ACC112 (cell line): ENCODE results near the gene CNPPD1.

Experiments used
- H2AFZ ChIP-seq: fragments of 200-600 bp; sonication (generic); one replicate; pipeline ENCODE4 v1.6.0; 2017; ENCODE audit warnings: antibody characterized with exemption, low read length; ENCODE audit not compliant: unreplicated experiment
- H3K27ac ChIP-seq: fragments of 200-600 bp; sonication (generic); 2 replicates; pipeline ENCODE4 v1.5.1; 2014; ENCODE audit warnings: low read depth, mild to moderate bottlenecking, antibody characterized with exemption, low read length, moderate library complexity
- H3K27me3 ChIP-seq: fragments of 200-600 bp; sonication (generic); 2 replicates; pipeline ENCODE4 v1.6.1; 2014; ENCODE audit warnings: mild to moderate bottlenecking, antibody characterized with exemption, low read length, moderate library complexity, mixed read lengths; ENCODE audit not compliant: insufficient read depth
- H3K36me3 ChIP-seq: fragments of 200-600 bp; sonication (generic); 2 replicates; pipeline ENCODE4 v1.6.1; 2016; ENCODE audit warnings: mild to moderate bottlenecking, antibody characterized with exemption, low read length, moderate library complexity, mixed read lengths; ENCODE audit not compliant: insufficient read depth
- H3K4me1 ChIP-seq: fragments of 200-600 bp; sonication (generic); one replicate; pipeline ENCODE4 v1.6.1; 2016; ENCODE audit warnings: low read length, mixed read lengths; ENCODE audit not compliant: insufficient read depth, unreplicated experiment, control insufficient read depth
- H3K4me3 ChIP-seq: fragments of 200-600 bp; sonication (generic); 2 replicates; pipeline ENCODE4 v1.5.1; 2014; ENCODE audit warnings: mild to moderate bottlenecking, low read depth, low read length
- H3K79me2 ChIP-seq: fragments of 200-600 bp; sonication (generic); one replicate; pipeline ENCODE4 v1.6.0; 2016; ENCODE audit warnings: low read length; ENCODE audit not compliant: control insufficient read depth, unreplicated experiment, insufficient read depth

CNPPD1 gene

DNA sequence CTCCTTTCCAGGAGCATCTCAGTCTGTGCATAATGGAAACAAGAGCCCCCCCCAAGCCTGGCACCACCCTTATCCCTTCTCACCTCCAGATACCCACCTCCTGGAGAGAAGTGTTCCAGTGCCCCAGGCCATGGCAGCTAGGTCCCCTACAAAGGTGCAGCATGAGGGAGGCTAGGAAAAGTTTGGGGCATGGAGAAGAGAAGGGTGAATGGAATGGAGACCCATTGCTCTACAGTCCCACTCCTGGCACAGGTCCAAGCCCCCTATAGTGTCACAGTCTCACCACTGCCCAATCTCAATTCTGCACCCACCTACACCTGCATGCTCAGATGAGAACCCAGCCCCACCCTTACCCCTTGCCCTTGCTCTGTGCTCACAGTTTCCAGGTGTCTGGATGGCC is 7.8 kb downstream of the CNPPD1 start:
- no peak overlapping the region for H3K27ac ChIP-seq
- no peak overlapping the region for H3K4me3 ChIP-seq
- H3K27me3 ChIP-seq: no peaks in the 10 kb centered on the region
- H3K4me1 ChIP-seq: no peaks in the 10 kb centered on the region
- H2AFZ ChIP-seq: no peak overlapping the region
- no peaks in the 10 kb centered on the region for H3K36me3 ChIP-seq
- no peaks in the 10 kb centered on the region for H3K79me2 ChIP-seq

DNA sequence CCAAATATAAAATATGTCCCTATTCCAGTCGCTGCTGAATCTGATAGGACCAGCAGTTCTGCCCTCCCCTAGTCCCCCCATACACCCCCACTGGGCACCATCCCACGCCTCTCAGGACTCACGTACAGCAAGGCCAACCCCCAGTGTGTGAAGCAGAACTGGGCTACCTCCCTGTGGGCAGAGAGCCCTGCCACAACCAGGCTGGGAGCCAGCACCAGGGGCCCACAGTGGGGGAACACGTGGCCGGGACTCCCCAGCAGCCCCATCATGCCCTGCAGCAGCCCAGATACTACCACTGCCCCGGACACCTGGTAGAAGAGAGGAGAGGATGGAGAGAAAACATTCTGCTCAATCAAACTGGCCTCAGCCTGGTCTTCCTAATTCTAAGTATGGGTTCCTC is 8.2 kb downstream of the CNPPD1 start:
- H3K27me3 ChIP-seq: no peaks in the 10 kb centered on the region
- no peak overlapping the region for H2AFZ ChIP-seq
- H3K4me1 ChIP-seq: no peaks in the 10 kb centered on the region
- no peak overlapping the region for H3K4me3 ChIP-seq
- no peaks in the 10 kb centered on the region for H3K79me2 ChIP-seq
- H3K27ac ChIP-seq: no peak overlapping the region
- no peaks in the 10 kb centered on the region for H3K36me3 ChIP-seq

- Histone ChIP-seq H3K27me3 (no peaks in the 10 kb centered on the region), H3K27ac (no peak overlapping the region), H3K79me2 (no peaks in the 10 kb centered on the region), H3K36me3 (no peaks in the 10 kb centered on the region), H3K4me3 (no peak overlapping the region), H3K4me1 (no peaks in the 10 kb centered on the region), H2AFZ (no peak overlapping the region)
These were observed 8.7 kb downstream of the CNPPD1 start for GRCh38 chr2:219167997-219168396.

- peaks cover 6% of the 10 kb centered on the region for H3K4me1 ChIP-seq
- no peak overlapping the region for H3K27ac ChIP-seq
- H3K4me3 ChIP-seq: no peak overlapping the region
- no peak overlapping the region for H2AFZ ChIP-seq
- H3K79me2 ChIP-seq: no peaks in the 10 kb centered on the region
- no peaks in the 10 kb centered on the region for H3K27me3 ChIP-seq
- H3K36me3 ChIP-seq: no peaks in the 10 kb centered on the region
These were observed 11.4 kb downstream of the CNPPD1 start for GRCh38 chr2:219165058-219165911.

DNA sequence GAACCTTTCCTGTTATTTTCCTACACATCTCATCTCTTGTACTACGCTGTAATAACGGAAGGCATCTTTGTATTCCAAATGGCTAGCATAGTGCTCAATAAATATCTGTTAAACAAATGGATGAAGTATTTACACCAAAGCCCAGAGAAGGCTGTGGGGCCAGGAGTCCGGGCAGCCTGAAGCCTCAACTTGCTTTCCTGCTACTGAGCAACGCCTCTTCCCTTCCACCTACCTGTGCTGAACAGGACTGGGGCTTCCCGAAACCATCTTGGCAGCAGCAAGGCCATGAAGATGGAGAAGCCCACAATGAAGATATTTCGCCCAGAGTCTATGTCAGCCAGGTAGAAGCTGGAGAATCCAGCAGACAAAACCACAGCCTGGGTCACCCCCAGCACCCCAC is 13.6 kb downstream of the CNPPD1 start:
- Histone ChIP-seq H3K36me3 (no peaks in the 10 kb centered on the region), H3K27ac (no peak overlapping the region), H3K79me2 (no peaks in the 10 kb centered on the region), H3K4me1 (peaks cover 13% of the 10 kb centered on the region), H3K27me3 (no peaks in the 10 kb centered on the region), H2AFZ (no peak overlapping the region), H3K4me3 (no peak overlapping the region)

GRCh38 chr2:219161097-219161496 is 15.6 kb downstream of the CNPPD1 start:
- Histone ChIP-seq H2AFZ (no peak overlapping the region), H3K79me2 (no peaks in the 10 kb centered on the region), H3K4me3 (peak overlapping the region; percentile 84), H3K4me1 (peaks cover 13% of the 10 kb centered on the region), H3K27me3 (no peaks in the 10 kb centered on the region), H3K36me3 (no peaks in the 10 kb centered on the region), H3K27ac (no peak overlapping the region)

DNA sequence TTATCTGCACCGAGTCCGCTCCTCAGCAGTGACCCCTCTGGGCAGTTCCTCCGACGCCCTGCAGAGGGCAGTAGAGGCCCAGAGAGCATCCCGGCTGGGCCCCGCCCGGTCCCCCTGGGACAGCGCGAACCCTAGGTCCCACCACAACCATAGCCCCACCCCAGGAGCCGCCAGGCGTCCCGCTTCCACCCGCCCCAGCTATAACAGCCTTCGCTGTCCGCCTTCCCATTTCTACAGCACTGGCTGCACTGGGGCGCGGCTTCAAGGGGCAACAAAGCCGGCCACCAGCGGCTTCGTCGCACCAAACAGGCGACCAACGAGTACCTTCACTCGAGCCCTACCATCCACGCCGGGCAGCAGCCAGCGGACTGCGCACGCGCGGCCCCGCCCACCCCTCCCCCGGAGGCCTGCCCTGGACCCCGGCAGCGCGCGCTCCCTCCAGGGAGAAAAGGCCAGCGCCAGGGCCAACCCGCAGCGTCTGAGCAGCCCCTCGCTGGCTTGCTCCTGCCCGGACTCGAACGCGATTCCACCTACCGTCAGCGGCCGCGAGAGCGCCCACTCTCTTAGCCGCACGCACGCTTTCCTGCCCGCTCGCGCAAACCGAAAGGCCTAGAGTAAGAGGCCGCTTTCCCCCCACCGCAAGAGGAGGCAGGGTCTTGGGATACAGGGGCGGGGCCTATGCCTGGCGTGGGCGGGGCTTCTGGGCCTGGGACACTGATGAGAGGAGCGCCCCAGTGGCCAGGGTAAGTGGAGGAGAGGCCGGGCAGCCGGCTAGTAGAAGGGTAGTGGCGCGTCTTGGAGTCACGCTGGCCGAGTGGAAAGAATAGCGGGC is 16.3 kb downstream of the CNPPD1 start, which contains the start of gene NHEJ1:
NHEJ1 (minus strand) TSS at position 630 of the 832 bp plus-strand sequence. CDS start 2,453 bp downstream, outside the sequence.
- Histone ChIP-seq H3K4me3 (peak within 1 kb of the TSS; percentile 84), H3K27me3 (no peaks in the 10 kb centered on the region), H3K4me1 (peaks cover 13% of the 10 kb centered on the region), H3K36me3 (no peaks in the 10 kb centered on the region), H3K27ac (peak within 1 kb of the TSS; percentile 66), H3K79me2 (no peaks in the 10 kb centered on the region), H2AFZ (peak within 1 kb of the TSS; percentile 81)

- Histone ChIP-seq H3K4me1 (peaks cover 13% of the 10 kb centered on the region), H3K27ac (no peak overlapping the region), H3K79me2 (no peaks in the 10 kb centered on the region), H2AFZ (peak overlapping the region; percentile 55), H3K27me3 (no peaks in the 10 kb centered on the region), H3K36me3 (no peaks in the 10 kb centered on the region), H3K4me3 (peak overlapping the region; percentile 84)
These were observed 16.9 kb downstream of the CNPPD1 start for GRCh38 chr2:219159771-219160185.

GRCh38 chr2:219158586-219158985 is 18.1 kb downstream of the CNPPD1 start:
- H3K79me2 ChIP-seq: no peaks in the 10 kb centered on the region
- no peak overlapping the region for H3K4me3 ChIP-seq
- H3K4me1 ChIP-seq: peaks cover 13% of the 10 kb centered on the region
- no peak overlapping the region for H3K27ac ChIP-seq
- no peaks in the 10 kb centered on the region for H3K27me3 ChIP-seq
- no peaks in the 10 kb centered on the region for H3K36me3 ChIP-seq
- no peak overlapping the region for H2AFZ ChIP-seq

DNA sequence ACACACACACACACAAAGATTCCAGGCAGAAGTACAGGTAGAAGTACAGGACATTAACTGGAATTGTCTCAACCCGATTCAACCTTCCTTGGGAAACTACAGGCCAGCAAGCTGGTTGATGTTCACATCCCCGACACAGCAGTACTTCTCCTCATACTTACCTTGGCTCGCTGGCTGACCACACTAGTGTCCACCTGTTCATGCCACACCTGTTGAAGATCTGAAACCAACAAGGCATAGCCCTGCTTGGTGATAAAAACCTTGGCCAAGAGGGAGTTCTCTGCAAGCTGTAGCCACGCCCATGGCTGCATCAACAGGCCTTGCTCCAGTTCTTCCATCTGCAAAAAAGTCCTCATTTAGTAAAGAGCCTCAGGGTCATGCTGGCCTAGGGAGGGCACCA is 18.7 kb downstream of the CNPPD1 start:
- H3K27ac ChIP-seq: no peak overlapping the region
- no peaks in the 10 kb centered on the region for H3K79me2 ChIP-seq
- no peaks in the 10 kb centered on the region for H3K36me3 ChIP-seq
- no peaks in the 10 kb centered on the region for H3K27me3 ChIP-seq
- no peak overlapping the region for H2AFZ ChIP-seq
- H3K4me1 ChIP-seq: peaks cover 13% of the 10 kb centered on the region
- H3K4me3 ChIP-seq: no peak overlapping the region
